Left ventricle myocardium inferior (tissue), 1 donor: ENCODE results near the gene NXPH2. TPM values are rescaled to one million over a fixed set of nuclear protein-coding genes. Genes with fewer than 3 reads are reported as not detected.

Experiments
- DNase-seq: peaks from one replicate; pipeline ENCODE4 v3.0.0-alpha.2; 2020
- H3K27ac ChIP-seq: fragments of 200-600 bp; replicated peaks from 2 replicates; pipeline ENCODE4 v1.8.0; 2021
- H3K27me3 ChIP-seq: fragments of 200-600 bp; 2 replicates; pipeline ENCODE4 v1.8.0; 2021; ENCODE audit warnings: low read depth
- H3K36me3 ChIP-seq: fragments of 200-600 bp; 2 replicates; pipeline ENCODE4 v1.8.0; 2021
- H3K4me1 ChIP-seq: fragments of 200-600 bp; 2 replicates; pipeline ENCODE4 v1.8.0; 2021
- H3K4me3 ChIP-seq: fragments of 200-600 bp; 2 replicates; pipeline ENCODE4 v1.8.0; 2021; ENCODE audit warnings: mild to moderate bottlenecking, moderate library complexity
- H3K9me3 ChIP-seq: fragments of 200-600 bp; replicated peaks from 2 replicates; pipeline ENCODE4 v1.8.0; 2021
- CTCF ChIP-seq: fragments of 200-600 bp; IDR thresholded peaks from 2 replicates; pipeline ENCODE4 v1.8.0; 2021; ENCODE audit warnings: antibody characterized with exemption, mild to moderate bottlenecking, borderline replicate concordance
- intact Hi-C: fragments of 100-400 bp; cut with micrococcal nuclease; formaldehyde crosslinking; loops from one replicate; pipeline ENCODE4 v1.11.0; 2022
- total RNA-seq: library from RNA; stranded (reverse); fragmentation: NEBNext Ultra II Directional; extraction: Animal tissue kit (Norgen Biotek cat#: 25700); gene quantifications from one replicate; pipeline ENCODE4 v1.2.1, GENCODE V29; 2021
- donor health status: DM: no; HTN: yes; CAD: no; lungs with severe emphysema.

NXPH2 gene
- total RNA-seq, 1 donor from 2014 or later = not detected

GRCh38 chr2:138724327-138724726 is 55.9 kb downstream of the NXPH2 start:
- no peaks in the 10 kb centered on the region for H3K27me3 ChIP-seq
- H3K9me3 ChIP-seq = no peaks in the 10 kb centered on the region
- H3K4me1 ChIP-seq = no peaks in the 10 kb centered on the region
- no peak for TF ChIP-seq CTCF
- no peak overlapping the region for H3K4me3 ChIP-seq
- H3K36me3 ChIP-seq = no peaks in the 10 kb centered on the region
- H3K27ac ChIP-seq = no peak overlapping the region
- DNase-seq = no peak
- intact Hi-C loops = no loop called here

- no peak for TF ChIP-seq CTCF
- no peaks in the 10 kb centered on the region for H3K36me3 ChIP-seq
- H3K27me3 ChIP-seq = no peaks in the 10 kb centered on the region
- H3K9me3 ChIP-seq = no peaks in the 10 kb centered on the region
- H3K4me1 ChIP-seq = no peaks in the 10 kb centered on the region
- no peak overlapping the region for H3K4me3 ChIP-seq
- DNase-seq = no peak
- H3K27ac ChIP-seq = no peak overlapping the region
- intact Hi-C loops = no loop called here
Measured at GRCh38 chr2:138723196-138723987, 56.8 kb downstream of the NXPH2 start.

GRCh38 chr2:138722316-138722715 is 57.9 kb downstream of the NXPH2 start:
- no peaks in the 10 kb centered on the region for H3K36me3 ChIP-seq
- H3K9me3 ChIP-seq = no peaks in the 10 kb centered on the region
- H3K4me3 ChIP-seq = no peak overlapping the region
- DNase-seq = no peak
- no peak overlapping the region for H3K27ac ChIP-seq
- intact Hi-C loops = no loop called here
- no peaks in the 10 kb centered on the region for H3K4me1 ChIP-seq
- no peak for TF ChIP-seq CTCF
- H3K27me3 ChIP-seq = peaks cover 5% of the 10 kb centered on the region

GRCh38 chr2:138720035-138720838 is 60.0 kb downstream of the NXPH2 start:
- no peak for DNase-seq
- Histone ChIP-seq H3K9me3 (no peaks in the 10 kb centered on the region), H3K4me1 (no peaks in the 10 kb centered on the region), H3K27ac (no peak overlapping the region), H3K36me3 (no peaks in the 10 kb centered on the region), H3K27me3 (peaks cover 10% of the 10 kb centered on the region), H3K4me3 (no peak overlapping the region)
- intact Hi-C loops = no loop called here
- TF ChIP-seq CTCF = no peak

GRCh38 chr2:138718405-138718804 is 61.8 kb downstream of the NXPH2 start:
- H3K4me1 ChIP-seq = no peaks in the 10 kb centered on the region
- no peak overlapping the region for H3K4me3 ChIP-seq
- DNase-seq = no peak
- intact Hi-C loops = no loop called here
- no peak for TF ChIP-seq CTCF
- H3K27me3 ChIP-seq = peaks cover 10% of the 10 kb centered on the region
- no peak overlapping the region for H3K27ac ChIP-seq
- no peaks in the 10 kb centered on the region for H3K36me3 ChIP-seq
- no peaks in the 10 kb centered on the region for H3K9me3 ChIP-seq
